OCI-LY7 (cell line): ENCODE measurements around the gene CST3.

Source experiments
- CTCF ChIP-seq: fragments of 200-600 bp; sonication (generic); conservative IDR thresholded peaks from 2 replicates; pipeline ENCODE4 v1.5.1; 2014; ENCODE audit warnings: mild to moderate bottlenecking, antibody characterized with exemption, low read length, moderate library complexity, mixed read lengths
- EZH2phosphoT487 ChIP-seq: fragments of 200-600 bp; sonication (generic); IDR thresholded peaks from 2 replicates; pipeline ENCODE4 v1.6.1; 2018; ENCODE audit warnings: low read depth, borderline replicate concordance, mild to moderate bottlenecking, mixed run types, antibody characterized with exemption, low read length, moderate library complexity, mixed read lengths

- no peak for TF ChIP-seq CTCF
- no peak for TF ChIP-seq EZH2phosphoT487
These were observed 34.4 kb upstream of the CST3 start for GRCh38 chr20:23672158-23672557.
